Parathyroid adenoma (tissue), 2 donors: ENCODE results near the gene PYGO1.
"Not testable (repeated sequence)": the region's sequence is repeated elsewhere in the genome, so short reads cannot be mapped to it uniquely, and the experiment has no call there.

Experiments
- H2AFZ ChIP-seq: fragments of 300-600 bp; sonication (generic); one replicate; pipeline ENCODE4 v1.7.0; 2017; ENCODE audit warnings: antibody characterized with exemption, mild to moderate bottlenecking
- H3K27ac ChIP-seq: fragments of 300-600 bp; sonication (generic); one replicate; pipeline ENCODE4 v1.7.0; 2017
- H3K27me3 ChIP-seq: fragments of 300-600 bp; sonication (generic); one replicate; pipeline ENCODE4 v1.7.0; 2017; ENCODE audit warnings: low read length; ENCODE audit not compliant: control insufficient read depth, insufficient read depth
- H3K36me3 ChIP-seq: fragments of 300-600 bp; sonication (generic); one replicate; pipeline ENCODE4 v1.7.0; 2017; ENCODE audit warnings: low read length; ENCODE audit not compliant: control insufficient read depth, insufficient read depth
- H3K4me1 ChIP-seq: fragments of 300-600 bp; sonication (generic); one replicate; pipeline ENCODE4 v1.7.0; 2017; ENCODE audit warnings: control low read depth
- H3K4me2 ChIP-seq: fragments of 300-600 bp; sonication (generic); one replicate; pipeline ENCODE4 v1.7.0; 2017; ENCODE audit warnings: low read length
- H3K4me3 ChIP-seq: fragments of 300-600 bp; sonication (generic); one replicate; pipeline ENCODE4 v1.7.0; 2017; ENCODE audit warnings: low read depth, low read length
- H3K79me2 ChIP-seq: fragments of 300-600 bp; sonication (generic); one replicate; pipeline ENCODE4 v1.7.0; 2017; ENCODE audit warnings: control low read depth
- H3K9ac ChIP-seq: fragments of 300-600 bp; sonication (generic); one replicate; pipeline ENCODE4 v1.7.0; 2017; ENCODE audit warnings: mild to moderate bottlenecking
- H3K9me3 ChIP-seq: fragments of 300-600 bp; sonication (generic); one replicate; pipeline ENCODE4 v1.7.0; 2017; ENCODE audit warnings: low read length; ENCODE audit not compliant: control insufficient read depth
- TF ChIP-seq, protein P1 (sequence below): fragments of 300-600 bp; sonication (generic); IDR thresholded peaks from one replicate; pipeline ENCODE4 v1.7.0; 2017; ENCODE audit warnings: antibody characterized with exemption, mild to moderate bottlenecking
- donor health status: primary hyperparathyroidism.

PYGO1 gene

DNA sequence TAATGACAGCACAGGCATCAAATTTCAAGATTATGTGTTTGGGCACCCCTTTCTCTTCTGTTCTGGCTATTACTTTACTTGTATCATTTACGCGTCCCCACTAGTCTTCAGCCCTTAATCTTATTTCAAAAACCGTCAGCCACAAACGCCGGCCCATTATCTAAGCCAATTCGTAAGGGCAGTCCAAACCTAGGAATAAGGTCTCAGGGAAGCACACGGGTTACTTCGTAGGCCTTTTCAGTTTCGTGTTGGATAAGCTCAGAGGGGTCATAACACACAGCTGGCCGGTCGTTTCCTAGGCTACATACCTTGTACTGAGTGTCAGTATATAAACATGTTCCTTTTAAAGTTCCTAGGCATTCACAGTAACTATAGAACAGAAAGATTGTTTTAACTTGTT is 75.0 kb downstream of the PYGO1 start:
- H3K79me2 ChIP-seq = no peaks in the 10 kb centered on the region
- no peaks in the 10 kb centered on the region for H3K4me1 ChIP-seq
- H3K9me3 ChIP-seq = no peaks in the 10 kb centered on the region
- no peak overlapping the region for H3K9ac ChIP-seq
- H3K4me2 ChIP-seq = no peak overlapping the region
- no peak overlapping the region for H3K27ac ChIP-seq
- H2AFZ ChIP-seq = no peak overlapping the region
- no peaks in the 10 kb centered on the region for H3K27me3 ChIP-seq
- TF ChIP-seq, protein P1, sequence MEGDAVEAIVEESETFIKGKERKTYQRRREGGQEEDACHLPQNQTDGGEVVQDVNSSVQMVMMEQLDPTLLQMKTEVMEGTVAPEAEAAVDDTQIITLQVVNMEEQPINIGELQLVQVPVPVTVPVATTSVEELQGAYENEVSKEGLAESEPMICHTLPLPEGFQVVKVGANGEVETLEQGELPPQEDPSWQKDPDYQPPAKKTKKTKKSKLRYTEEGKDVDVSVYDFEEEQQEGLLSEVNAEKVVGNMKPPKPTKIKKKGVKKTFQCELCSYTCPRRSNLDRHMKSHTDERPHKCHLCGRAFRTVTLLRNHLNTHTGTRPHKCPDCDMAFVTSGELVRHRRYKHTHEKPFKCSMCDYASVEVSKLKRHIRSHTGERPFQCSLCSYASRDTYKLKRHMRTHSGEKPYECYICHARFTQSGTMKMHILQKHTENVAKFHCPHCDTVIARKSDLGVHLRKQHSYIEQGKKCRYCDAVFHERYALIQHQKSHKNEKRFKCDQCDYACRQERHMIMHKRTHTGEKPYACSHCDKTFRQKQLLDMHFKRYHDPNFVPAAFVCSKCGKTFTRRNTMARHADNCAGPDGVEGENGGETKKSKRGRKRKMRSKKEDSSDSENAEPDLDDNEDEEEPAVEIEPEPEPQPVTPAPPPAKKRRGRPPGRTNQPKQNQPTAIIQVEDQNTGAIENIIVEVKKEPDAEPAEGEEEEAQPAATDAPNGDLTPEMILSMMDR = no peak
- no peak overlapping the region for H3K4me3 ChIP-seq
- no peaks in the 10 kb centered on the region for H3K36me3 ChIP-seq

DNA sequence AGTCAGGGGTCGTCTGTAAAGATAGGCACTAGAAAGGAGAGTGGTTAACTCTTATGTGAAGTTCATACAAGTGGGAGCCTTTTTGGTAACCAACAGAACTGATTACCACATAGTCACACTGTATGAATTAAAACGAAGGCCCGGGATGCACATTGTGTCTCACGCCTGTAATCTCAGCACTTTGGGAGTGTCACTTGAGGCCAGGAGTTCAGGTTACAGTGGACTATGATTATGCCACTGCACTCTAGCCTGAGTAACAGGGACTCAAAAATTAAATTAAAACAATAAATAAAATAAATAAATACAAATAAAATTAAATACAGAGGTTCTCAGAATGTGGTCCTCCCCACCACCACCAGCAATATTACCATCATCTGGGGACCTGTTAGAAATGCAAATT is 80.6 kb downstream of the PYGO1 start:
- no peak overlapping the region for H3K4me3 ChIP-seq
- H2AFZ ChIP-seq = no peak overlapping the region
- H3K27me3 ChIP-seq = no peaks in the 10 kb centered on the region
- no peaks in the 10 kb centered on the region for H3K36me3 ChIP-seq
- H3K27ac ChIP-seq = no peak overlapping the region
- TF ChIP-seq, protein P1 = no peak
- no peak overlapping the region for H3K9ac ChIP-seq
- H3K4me2 ChIP-seq = no peak overlapping the region
- H3K79me2 ChIP-seq = no peaks in the 10 kb centered on the region
- H3K9me3 ChIP-seq = no peaks in the 10 kb centered on the region
- no peaks in the 10 kb centered on the region for H3K4me1 ChIP-seq

DNA sequence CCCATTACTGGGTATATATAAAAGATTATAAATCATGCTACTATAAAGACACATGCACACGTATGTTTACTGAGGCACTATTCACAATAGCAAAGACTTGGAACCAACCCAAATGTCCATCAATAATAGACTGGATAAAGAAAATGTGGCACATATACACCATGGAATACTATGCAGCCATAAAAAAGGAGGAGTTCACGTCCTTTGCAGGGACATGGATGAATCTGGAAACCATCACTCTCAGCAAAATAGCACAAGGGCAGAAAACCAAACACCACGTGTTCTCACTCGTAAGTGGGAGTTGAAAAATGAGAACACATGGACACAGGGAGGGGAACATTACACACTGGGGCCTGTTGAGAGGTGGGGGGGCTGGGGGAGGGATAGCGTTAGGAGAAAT is 82.7 kb downstream of the PYGO1 start:
- H3K4me2 ChIP-seq, H3K27ac ChIP-seq, H3K9ac ChIP-seq, H3K79me2 ChIP-seq, H3K4me1 ChIP-seq, H3K9me3 ChIP-seq, H3K36me3 ChIP-seq, H3K27me3 ChIP-seq, H3K4me3 ChIP-seq, H2AFZ ChIP-seq: not testable (repeated sequence)

DNA sequence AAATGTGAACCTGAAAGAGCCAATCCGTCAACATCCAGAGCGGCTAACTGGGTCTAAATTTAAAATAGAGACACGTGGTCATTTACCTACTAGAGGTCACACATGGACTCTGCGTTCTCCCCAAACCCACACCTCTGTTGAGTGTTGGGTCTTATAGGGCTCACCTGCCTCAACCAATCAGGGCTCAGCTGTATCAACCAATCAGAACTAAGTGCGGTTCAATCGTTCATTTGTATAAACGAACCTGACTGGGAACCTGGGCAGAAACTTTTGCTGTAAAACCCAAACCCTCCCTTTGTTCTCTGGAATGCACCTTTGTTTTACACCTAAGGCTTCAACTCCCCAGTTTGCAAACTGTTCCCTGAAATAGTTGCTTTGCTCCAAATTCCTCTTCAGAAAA is 89.0 kb downstream of the PYGO1 start:
- Histone ChIP-seq H2AFZ (no peak overlapping the region), H3K4me3 (no peak overlapping the region), H3K4me1 (no peaks in the 10 kb centered on the region), H3K27ac (no peak overlapping the region), H3K9ac (no peak overlapping the region), H3K36me3 (no peaks in the 10 kb centered on the region), H3K4me2 (no peak overlapping the region), H3K9me3 (no peaks in the 10 kb centered on the region), H3K79me2 (no peaks in the 10 kb centered on the region), H3K27me3 (no peaks in the 10 kb centered on the region)
- TF ChIP-seq, protein P1 = no peak

DNA sequence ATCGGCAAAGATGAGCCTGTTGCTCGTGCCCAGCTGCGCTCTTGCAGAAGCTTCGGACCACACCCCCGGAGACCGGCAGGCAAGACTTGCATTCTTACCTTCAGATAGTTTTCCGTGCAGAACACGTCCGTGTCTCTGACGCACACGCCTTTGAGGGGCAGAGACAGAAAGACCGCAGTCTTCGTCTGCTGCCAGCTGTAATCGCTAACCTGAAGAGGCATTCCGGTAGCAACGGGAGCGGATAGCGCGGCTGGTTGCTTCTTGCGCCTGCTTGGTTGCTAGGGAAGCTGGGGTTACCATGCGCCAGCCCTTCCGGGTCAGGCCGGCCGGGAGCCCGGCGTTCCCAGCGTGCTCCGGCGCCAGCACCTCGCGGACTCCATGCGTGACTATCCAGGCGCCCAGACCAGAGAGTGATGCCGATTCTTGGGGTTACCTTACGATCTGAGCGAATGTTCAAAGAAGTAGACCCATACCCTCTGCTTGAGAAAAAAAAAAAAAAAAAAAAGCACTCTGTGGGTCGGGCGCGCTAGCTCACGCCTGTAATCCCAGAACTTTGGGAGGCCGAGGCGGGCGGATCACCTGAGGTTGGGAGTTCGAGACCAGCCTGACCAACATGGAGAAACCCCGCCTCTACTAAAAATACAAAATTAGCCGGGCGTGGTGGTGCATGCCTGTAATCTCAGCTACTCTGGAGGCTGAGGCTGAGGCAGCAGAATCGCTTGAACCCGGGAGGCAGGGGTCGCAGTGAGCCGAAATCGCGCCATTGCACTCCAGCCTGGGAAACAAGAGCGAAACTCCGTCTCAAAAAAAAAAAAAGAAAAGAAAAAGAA is 89.8 kb downstream of the PYGO1 start:
- H3K9ac ChIP-seq, H3K9me3 ChIP-seq, H3K27me3 ChIP-seq, H3K4me1 ChIP-seq, H3K79me2 ChIP-seq, H3K36me3 ChIP-seq: not testable (repeated sequence)
- Histone ChIP-seq H3K27ac (peak overlapping the region; percentile 29), H3K4me2 (peak overlapping the region; percentile 69), H2AFZ (peak overlapping the region; percentile 89), H3K4me3 (peak overlapping the region; percentile 71)

DNA sequence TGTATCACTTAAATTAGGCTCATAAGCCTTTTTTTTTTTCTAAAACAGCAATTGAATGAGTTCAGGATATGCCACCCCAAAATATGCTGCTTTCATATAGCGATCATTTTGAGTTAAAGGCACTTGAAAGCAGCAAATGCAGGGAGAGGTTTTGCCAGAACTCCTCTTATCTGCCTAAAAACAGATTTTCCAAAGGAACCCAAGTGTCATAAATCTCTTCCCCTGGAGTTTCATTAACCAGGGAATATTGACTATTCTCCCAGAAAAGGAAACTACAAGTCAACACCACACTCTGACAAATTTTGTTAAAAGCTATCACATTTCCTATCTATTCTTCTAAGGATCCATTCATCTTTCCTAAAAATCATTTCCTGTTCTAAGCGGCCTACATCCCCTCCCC is 91.4 kb downstream of the PYGO1 start:
- Histone ChIP-seq H3K4me1 (no peaks in the 10 kb centered on the region), H3K36me3 (no peaks in the 10 kb centered on the region), H2AFZ (no peak overlapping the region), H3K9ac (no peak overlapping the region), H3K79me2 (no peaks in the 10 kb centered on the region), H3K4me3 (no peak overlapping the region), H3K4me2 (no peak overlapping the region), H3K27ac (no peak overlapping the region), H3K27me3 (no peaks in the 10 kb centered on the region), H3K9me3 (no peaks in the 10 kb centered on the region)
- TF ChIP-seq, protein P1 = no peak
